Hindlimb muscle (tissue), 1 donor: ENCODE measurements around the gene HCST. TPM values are rescaled to one million over a fixed set of nuclear protein-coding genes. Genes with fewer than 3 reads are reported as not detected.

Source experiments
- DNase-seq: peaks from one replicate; pipeline ENCODE4 v3.0.0-alpha.2; 2013
- polyA plus RNA-seq: library from polyadenylated mRNA; unstranded; fragments of 120-200 nt; gene quantifications from one replicate; pipeline ENCODE4 v1.2.1, GENCODE V29; 2013; ENCODE audit not compliant: insufficient read length

HCST gene
- polyA plus RNA-seq, 1 donor = 8.3 TPM

DNA sequence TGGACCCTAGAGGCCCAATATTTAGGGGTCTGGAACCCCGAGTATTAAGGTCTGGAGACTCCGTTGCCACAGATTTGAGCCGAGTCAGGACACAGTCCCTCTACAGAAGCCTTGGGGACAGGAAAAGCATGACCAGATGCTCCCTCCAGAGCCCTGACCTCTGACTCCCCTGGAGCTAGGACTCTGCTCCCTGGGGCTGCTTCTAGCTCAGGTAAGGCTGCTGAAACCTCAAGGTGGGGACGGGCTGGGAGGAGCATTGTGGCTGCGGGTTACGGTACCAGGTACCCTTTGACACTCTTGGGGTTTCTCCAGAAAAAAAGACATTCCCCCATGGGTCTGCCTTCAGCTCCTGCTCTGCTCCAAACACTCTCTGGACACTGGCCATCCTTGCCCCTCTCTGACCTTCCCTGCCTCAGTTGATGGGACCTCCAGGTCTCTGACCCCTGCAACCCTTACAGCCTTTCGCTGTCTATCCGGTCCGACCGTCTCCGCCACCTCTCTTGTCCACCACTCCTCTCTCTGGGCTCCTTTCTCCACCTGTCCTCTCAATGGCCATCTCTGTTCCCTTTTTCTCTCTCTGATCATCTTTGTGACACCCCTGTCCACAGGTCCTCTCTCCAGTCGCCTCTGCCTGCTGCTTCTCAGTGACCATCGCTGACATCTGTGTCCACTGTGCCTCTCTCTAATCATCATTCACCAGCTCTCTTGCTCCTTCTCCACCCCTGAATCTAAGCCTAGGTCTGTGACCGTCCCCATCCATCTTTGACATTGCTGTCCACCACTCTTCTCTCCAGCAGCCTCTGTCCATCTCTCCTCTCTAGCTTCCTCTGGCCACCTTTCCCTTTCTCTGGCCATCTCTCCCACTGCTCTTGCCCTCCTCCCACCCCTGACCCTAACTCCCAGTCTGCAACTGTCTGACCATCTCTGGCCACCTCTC lies 35.3 kb downstream of the HCST start:
- no peak for DNase-seq

DNA sequence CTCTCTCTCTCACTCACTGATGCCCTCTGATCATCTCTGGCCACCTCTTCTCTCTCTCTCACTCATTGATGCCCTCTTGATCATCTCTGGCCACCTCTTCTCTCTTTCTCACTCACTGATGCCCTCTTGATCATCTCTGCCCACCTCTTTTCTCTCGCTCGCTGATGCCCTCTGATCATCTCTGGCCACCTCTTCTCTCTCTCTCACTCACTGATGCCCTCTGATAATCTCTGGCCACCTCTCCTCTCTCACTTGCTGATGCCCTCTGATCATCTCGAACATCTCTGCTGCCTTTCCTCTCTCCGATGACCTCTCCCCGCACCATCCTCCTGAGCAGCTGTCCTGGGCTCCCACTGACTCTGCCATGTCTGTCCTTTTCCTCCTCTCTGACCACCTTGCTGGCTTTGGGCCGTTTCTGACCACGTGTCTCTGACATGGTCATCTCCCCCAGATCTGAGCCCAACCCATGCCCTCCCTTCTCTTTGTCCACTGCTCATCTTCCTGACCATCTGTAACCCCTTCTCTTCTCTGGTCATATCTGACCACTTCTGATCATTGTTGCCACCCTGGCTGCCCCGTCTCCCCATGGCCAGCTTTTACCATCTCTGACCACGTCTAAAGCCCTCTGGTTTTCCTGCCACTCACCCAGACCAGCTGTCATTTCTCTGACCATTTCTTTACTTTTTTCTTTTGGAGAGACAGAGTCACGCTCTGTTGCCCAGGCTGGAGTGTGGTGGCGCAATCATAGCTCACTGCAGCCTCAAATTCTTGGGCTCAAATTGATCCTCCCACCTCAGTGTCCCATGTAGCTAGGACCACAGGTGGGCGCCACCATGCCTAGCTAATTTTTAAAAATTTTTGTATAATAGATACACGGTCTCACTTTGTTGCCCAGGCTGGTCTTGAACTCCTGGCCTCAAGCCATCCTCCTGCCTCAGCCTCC lies 36.2 kb downstream of the HCST start:
- no peak for DNase-seq

DNA sequence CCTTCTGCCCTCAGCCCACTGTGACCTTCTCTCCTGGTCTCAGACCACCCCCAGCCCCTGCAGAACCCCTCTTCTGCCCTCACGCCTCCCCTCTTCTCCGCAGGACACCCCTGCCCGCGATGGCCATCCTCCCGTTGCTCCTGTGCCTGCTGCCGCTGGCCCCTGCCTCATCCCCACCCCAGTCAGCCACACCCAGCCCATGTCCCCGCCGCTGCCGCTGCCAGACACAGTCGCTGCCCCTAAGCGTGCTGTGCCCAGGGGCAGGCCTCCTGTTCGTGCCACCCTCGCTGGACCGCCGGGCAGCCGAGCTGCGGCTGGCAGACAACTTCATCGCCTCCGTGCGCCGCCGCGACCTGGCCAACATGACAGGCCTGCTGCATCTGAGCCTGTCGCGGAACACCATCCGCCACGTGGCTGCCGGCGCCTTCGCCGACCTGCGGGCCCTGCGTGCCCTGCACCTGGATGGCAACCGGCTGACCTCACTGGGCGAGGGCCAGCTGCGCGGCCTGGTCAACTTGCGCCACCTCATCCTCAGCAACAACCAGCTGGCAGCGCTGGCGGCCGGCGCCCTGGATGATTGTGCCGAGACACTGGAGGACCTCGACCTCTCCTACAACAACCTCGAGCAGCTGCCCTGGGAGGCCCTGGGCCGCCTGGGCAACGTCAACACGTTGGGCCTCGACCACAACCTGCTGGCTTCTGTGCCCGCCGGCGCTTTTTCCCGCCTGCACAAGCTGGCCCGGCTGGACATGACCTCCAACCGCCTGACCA lies 37.2 kb downstream of the HCST start:
- DNase-seq = no peak

DNA sequence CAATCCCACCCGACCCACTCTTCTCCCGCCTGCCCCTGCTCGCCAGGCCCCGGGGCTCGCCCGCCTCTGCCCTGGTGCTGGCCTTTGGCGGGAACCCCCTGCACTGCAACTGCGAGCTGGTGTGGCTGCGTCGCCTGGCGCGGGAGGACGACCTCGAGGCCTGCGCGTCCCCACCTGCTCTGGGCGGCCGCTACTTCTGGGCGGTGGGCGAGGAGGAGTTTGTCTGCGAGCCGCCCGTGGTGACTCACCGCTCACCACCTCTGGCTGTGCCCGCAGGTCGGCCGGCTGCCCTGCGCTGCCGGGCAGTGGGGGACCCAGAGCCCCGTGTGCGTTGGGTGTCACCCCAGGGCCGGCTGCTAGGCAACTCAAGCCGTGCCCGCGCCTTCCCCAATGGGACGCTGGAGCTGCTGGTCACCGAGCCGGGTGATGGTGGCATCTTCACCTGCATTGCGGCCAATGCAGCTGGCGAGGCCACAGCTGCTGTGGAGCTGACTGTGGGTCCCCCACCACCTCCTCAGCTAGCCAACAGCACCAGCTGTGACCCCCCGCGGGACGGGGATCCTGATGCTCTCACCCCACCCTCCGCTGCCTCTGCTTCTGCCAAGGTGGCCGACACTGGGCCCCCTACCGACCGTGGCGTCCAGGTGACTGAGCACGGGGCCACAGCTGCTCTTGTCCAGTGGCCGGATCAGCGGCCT lies 37.9 kb downstream of the HCST start:
- DNase-seq = no peak

DNA sequence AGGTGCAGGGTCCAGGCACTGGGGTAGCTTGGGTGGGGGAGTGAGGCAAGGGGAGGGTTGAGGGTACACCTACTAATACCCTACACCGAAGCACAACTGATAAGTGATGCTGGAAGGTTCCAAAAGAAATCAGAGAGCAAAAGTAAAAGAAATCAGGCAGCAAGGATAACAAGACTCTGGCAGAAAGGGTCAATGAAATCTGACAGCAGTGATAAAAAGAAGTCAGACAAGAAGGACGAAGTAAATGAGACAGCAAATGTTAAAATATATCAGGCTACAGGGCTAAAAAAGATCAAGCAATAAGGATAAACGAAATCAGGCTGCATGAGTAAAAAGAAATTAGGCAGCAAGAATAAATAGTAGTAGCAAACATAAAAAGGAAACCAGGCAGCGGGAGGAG lies 38.5 kb downstream of the HCST start:
- no peak for DNase-seq

DNA sequence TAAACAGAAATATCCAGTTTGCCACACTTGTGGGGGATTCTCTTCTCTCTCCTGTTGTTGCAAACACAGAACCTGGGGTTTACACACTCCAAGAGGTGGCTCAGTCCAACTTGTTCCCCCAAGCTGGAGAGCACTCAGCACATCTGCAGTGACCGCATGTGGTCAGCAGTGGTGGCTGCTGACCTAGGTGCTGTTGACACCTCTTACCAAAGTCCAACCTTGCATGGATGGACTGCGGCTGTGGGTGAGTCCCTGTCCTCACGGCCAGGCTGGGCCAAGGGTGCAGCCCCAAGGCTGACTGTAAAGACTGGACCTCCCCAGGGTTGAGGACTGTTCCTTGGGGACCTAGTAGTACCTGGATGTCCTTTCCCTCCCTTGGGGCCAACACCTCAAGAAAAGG lies 39.9 kb downstream of the HCST start:
- no peak for DNase-seq

DNA sequence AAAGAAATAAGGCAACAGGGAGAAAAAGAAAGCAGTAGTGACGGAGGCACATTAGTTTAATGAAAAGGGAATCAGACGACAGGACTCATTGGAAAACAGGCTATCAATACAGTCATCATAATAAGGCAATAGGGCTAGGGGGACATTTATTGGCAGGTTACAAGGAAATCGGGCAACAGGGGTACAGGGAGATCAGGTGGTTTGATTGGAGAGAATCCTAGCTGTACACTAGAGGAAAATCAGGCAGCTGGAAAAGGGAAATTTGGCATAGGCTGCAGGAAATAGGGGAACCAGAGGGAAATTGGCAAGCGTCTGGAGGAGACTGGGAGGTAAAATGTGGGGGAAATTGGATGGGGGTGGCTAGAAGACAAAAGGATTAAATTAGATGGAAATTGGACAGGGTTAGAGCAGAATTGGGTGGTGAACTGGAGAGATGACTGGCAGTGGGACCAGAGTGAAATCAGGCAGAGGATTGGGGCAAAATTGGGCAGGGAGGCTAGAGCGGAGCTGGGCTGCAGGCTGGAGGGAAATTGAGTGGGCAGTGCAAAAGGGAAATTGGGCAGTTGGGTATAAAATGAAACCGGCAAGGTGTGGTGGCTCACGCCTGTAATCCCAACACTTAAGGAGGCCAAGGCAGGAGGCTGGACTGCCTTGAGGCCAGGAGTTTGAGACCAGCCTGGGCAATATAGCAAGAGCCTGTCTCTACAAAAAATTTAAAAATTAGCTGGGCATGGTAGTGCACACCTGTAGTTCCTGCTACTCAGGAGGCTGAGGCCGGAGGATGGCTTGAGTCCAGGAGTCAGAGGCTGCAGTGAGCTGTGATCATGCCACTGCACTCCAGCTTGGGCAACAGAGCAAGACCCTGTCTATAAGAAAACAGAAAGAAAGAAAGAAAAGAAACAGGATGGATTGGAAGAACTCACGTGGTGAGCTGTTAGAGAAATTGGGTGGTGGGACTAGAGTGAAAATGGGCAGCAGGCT lies 41.3 kb downstream of the HCST start:
- DNase-seq = no peak

DNA sequence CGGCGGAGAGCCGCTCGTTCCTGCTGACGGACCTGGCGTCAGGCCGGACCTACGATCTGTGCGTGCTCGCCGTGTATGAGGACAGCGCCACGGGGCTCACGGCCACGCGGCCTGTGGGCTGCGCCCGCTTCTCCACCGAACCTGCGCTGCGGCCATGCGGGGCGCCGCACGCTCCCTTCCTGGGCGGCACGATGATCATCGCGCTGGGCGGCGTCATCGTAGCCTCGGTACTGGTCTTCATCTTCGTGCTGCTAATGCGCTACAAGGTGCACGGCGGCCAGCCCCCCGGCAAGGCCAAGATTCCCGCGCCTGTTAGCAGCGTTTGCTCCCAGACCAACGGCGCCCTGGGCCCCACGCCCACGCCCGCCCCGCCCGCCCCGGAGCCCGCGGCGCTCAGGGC lies 42.2 kb downstream of the HCST start:
- DNase-seq = no peak

DNA sequence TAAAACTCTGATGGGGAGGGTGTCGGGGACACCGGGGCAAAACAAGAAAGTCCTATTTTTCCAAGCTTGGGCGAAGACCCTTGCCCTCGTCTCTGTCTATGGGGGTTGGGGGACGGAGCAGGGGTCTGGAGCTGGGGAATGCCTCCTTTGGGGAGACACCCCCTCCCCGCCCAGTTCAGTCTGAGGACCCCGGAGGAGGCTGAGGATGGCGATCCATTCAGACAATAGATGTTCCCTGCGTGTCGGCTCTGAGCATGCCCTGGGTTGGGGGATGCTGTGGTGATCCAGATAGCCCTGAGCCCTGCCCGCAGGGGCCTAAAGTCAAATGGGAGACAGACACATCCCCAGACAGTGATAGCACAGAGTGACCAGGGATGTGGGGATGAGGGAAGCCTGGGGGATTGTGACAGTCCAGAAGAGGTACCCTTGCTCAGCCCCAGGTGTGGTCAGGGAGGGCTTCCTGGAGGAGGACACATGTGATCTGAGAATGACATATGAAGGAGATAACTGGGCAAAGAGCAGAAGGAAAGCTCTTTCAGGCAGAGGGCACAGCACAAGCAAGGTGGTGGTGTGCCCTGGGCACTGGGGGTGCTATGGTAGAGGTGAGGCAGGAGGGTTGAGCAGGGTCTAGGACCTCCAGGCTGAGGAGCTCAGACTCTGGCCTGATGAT lies 42.9 kb downstream of the HCST start:
- DNase-seq = no peak

DNA sequence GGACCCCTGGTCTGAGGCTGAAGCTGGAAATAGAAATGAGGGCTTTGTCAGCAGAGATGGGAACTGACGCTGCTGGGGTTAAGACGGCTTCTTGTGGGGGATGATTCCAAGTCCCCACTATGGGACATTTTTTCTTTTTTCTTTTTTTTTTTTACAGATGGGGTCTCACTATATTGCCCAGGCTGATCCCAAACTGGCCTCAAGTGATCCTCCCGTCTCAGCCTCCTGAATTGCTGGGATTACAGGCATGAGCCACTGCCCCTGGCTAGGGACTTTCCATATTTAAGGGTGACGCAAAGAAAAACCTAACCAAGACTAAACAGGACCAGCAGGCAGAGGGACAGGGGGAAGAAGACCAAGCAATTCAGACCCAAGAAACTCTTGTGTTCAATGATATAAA lies 43.9 kb downstream of the HCST start:
- DNase-seq = no peak

DNA sequence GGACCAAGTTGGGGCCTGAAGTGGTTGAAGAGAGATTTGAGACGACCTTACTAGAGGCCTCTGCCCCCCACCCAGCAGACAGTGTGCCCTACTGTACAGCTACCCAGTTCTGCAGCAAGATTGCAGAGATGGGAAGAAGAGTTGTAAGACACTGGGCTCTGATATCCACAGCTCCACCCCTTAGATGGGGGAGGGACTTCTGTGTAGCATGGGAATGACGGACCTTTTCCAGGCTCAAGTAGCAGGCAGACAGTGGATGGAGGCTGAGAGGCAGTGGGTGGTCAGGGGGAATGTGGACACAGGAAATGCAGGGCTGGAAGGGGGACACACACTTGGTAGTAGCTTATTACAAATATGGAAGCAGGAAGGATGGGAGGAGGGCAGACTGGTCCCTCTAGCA lies 46.8 kb downstream of the HCST start:
- no peak for DNase-seq

Other genes starting within 250 kb of the HCST start
- gene UPK1A, start 236.0 kb upstream of the HCST start, polyA plus RNA-seq = 0.32 TPM
- gene ZBTB32, start 198.0 kb upstream of the HCST start, polyA plus RNA-seq = 0.15 TPM
- 24.6 TPM for gene KMT2B, start 184.5 kb upstream of the HCST start, polyA plus RNA-seq
- gene IGFLR1, start 160.1 kb upstream of the HCST start, polyA plus RNA-seq = 6.2 TPM
- 18.2 TPM for gene U2AF1L4, start 157.1 kb upstream of the HCST start, polyA plus RNA-seq
- 31.7 TPM for gene PSENEN, start 156.9 kb upstream of the HCST start, polyA plus RNA-seq
- 8.9 TPM for gene LIN37, start 154.0 kb upstream of the HCST start, polyA plus RNA-seq
- 816 TPM for gene HSPB6, start 145.5 kb upstream of the HCST start, polyA plus RNA-seq
- gene PROSER3, start 144.4 kb upstream of the HCST start, polyA plus RNA-seq = 16.3 TPM
- gene ARHGAP33, start 127.0 kb upstream of the HCST start, polyA plus RNA-seq = 19.9 TPM
- 0.12 TPM for gene PRODH2, start 89.7 kb upstream of the HCST start, polyA plus RNA-seq
- gene NPHS1, start 50.0 kb upstream of the HCST start, polyA plus RNA-seq = 0.71 TPM
- 0.31 TPM for gene KIRREL2, start 45.6 kb upstream of the HCST start, polyA plus RNA-seq
- 6.2 TPM for gene APLP1, start 34.0 kb upstream of the HCST start, polyA plus RNA-seq
- 2.1 TPM for gene NFKBID, start 2.0 kb upstream of the HCST start, polyA plus RNA-seq
- 25.8 TPM for gene TYROBP, start 5.8 kb downstream of the HCST start, polyA plus RNA-seq
- 8.6 TPM for gene LRFN3, start 33.8 kb downstream of the HCST start, polyA plus RNA-seq
- 15.9 TPM for gene SDHAF1, start 92.7 kb downstream of the HCST start, polyA plus RNA-seq
- gene SYNE4, start 106.3 kb downstream of the HCST start, polyA plus RNA-seq = 0.27 TPM
- 10.9 TPM for gene ALKBH6, start 111.7 kb downstream of the HCST start, polyA plus RNA-seq
- gene CLIP3, start 130.3 kb downstream of the HCST start, polyA plus RNA-seq = 19.3 TPM
- gene THAP8, start 151.8 kb downstream of the HCST start, polyA plus RNA-seq = 11.2 TPM
- 3.1 TPM for gene WDR62, start 152.4 kb downstream of the HCST start, polyA plus RNA-seq
- not detected for gene OVOL3, start 208.6 kb downstream of the HCST start, polyA plus RNA-seq
- gene POLR2I, start 212.3 kb downstream of the HCST start, polyA plus RNA-seq = 55.2 TPM
- gene TBCB, start 212.9 kb downstream of the HCST start, polyA plus RNA-seq = 93.2 TPM
- 542 TPM for gene CAPNS1, start 237.5 kb downstream of the HCST start, polyA plus RNA-seq
- gene COX7A1, start 249.9 kb downstream of the HCST start, polyA plus RNA-seq = 221 TPM